Vagina (tissue), 2 donors: ENCODE data around the gene HERC4. TPM values are rescaled to one million over a fixed set of nuclear protein-coding genes. Genes with fewer than 3 reads are reported as not detected.

Source experiments
- DNase-seq, 2 donors: peaks; one replicate each; pipeline ENCODE4 v3.0.0-alpha.2; 2017; ENCODE audit errors: extremely low spot score in 2 of 2
- H3K27ac ChIP-seq: fragments of 200-600 bp; sonication (generic); one replicate; pipeline ENCODE4 v1.5.1; 2019
- H3K27me3 ChIP-seq: fragments of 200-600 bp; sonication (generic); one replicate; pipeline ENCODE4 v1.5.1; 2019
- H3K36me3 ChIP-seq, 2 donors: fragments of 200-600 bp; sonication (generic); one replicate each; pipeline ENCODE4 v1.5.1; 2017 to 2019
- H3K4me1 ChIP-seq: fragments of 200-600 bp; sonication (generic); one replicate; pipeline ENCODE4 v1.5.1; 2019
- H3K4me3 ChIP-seq, 2 donors: fragments of 200-600 bp; sonication (generic); 1 replicate in 1 of 2; 2 replicates in 1 of 2; pipeline ENCODE4 v1.5.1; 2016 to 2019
- H3K9me3 ChIP-seq: fragments of 200-600 bp; sonication (generic); one replicate; pipeline ENCODE4 v1.5.1; 2019
- POLR2A ChIP-seq, 2 donors: fragments of 450-650 bp; IDR thresholded peaks; one replicate each; pipeline ENCODE4 v1.6.1; 2017; ENCODE audit warnings: antibody characterized with exemption in 2 of 2, mild to moderate bottlenecking in 2 of 2, moderate library complexity in 2 of 2
- POLR2AphosphoS5 ChIP-seq, 2 donors: sonication (generic); formaldehyde crosslinking; IDR thresholded peaks; one replicate each; pipeline ENCODE4 v1.9.0; 2017; ENCODE audit warnings: antibody characterized with exemption in 2 of 2, mild to moderate bottlenecking in 2 of 2, low read depth in 1 of 2; ENCODE audit not compliant: insufficient read depth in 1 of 2
- intact Hi-C: fragments of 100-400 bp; cut with DNase I; formaldehyde crosslinking; loops from one replicate; pipeline ENCODE4 v1.15.1; 2023
- total RNA-seq: library from RNA; depleted of rRNA; stranded (reverse); fragments of >200 nt; gene quantifications from one replicate; pipeline ENCODE4 v1.2.3, GENCODE V29; 2016
- TF ChIP-seq, protein P1 (sequence below), 3 experiments: fragments of 450-650 bp in 2 of 3; fragments of 200-600 bp in 1 of 3; sonication (generic) in 1 of 3; IDR thresholded peaks; one replicate each; pipeline ENCODE4 v1.5.1; 2017 to 2019; ENCODE audit warnings: antibody characterized with exemption in 3 of 3, mild to moderate bottlenecking in 2 of 3, moderate library complexity in 2 of 3

The HERC4 gene
- total RNA-seq, 1 donor from 2014 or later, result 47.9 TPM

DNA sequence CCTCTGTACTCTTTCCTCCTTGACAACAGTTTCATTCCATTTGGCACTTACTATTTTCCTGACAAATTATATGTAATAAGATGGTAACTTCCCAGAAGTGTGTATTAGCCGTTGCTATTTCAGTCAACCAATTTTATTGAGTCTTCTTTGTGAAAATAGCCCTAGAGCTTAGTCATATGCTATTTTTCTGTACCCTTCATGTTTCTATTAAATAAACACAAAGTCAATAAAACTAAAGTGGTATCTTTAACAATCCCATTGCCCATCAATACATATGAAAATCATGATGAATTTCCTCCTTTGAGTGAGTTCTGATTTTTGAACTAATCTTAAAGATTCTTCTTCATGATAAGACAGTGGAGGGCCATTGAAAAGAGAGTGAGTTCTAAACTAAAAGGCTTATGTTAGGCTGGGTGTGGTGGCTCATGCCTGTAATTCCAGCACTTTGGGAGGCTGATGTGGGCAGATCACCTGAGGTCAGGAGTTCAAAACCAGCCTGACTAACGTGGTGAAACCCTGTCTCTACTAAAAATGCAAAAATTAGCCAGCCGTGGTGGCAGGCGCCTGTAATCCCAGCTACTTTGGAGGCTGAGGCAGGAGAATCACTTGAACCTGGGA, 28.3 kb upstream of the HERC4 start:
- Histone ChIP-seq H3K4me1 (no peaks in the 10 kb centered on the region), H3K4me3 (no peak overlapping the region), H3K27ac (no peak overlapping the region), H3K36me3 (no peaks in the 10 kb centered on the region), H3K27me3 (no peaks in the 10 kb centered on the region), H3K9me3 (no peaks in the 10 kb centered on the region)
- TF ChIP-seq POLR2AphosphoS5 (IDR thresholded peaks at IDR 0.05; ENCODE audit: insufficient read depth in 1 of 2, low read depth in 1 of 2), result no peak
- TF ChIP-seq, protein P1, sequence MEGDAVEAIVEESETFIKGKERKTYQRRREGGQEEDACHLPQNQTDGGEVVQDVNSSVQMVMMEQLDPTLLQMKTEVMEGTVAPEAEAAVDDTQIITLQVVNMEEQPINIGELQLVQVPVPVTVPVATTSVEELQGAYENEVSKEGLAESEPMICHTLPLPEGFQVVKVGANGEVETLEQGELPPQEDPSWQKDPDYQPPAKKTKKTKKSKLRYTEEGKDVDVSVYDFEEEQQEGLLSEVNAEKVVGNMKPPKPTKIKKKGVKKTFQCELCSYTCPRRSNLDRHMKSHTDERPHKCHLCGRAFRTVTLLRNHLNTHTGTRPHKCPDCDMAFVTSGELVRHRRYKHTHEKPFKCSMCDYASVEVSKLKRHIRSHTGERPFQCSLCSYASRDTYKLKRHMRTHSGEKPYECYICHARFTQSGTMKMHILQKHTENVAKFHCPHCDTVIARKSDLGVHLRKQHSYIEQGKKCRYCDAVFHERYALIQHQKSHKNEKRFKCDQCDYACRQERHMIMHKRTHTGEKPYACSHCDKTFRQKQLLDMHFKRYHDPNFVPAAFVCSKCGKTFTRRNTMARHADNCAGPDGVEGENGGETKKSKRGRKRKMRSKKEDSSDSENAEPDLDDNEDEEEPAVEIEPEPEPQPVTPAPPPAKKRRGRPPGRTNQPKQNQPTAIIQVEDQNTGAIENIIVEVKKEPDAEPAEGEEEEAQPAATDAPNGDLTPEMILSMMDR (IDR thresholded peaks at IDR 0.05), result no peak
- no peak for TF ChIP-seq POLR2A (IDR thresholded peaks at IDR 0.05)
- no peak for DNase-seq
- intact Hi-C loops, result no loop called here

DNA sequence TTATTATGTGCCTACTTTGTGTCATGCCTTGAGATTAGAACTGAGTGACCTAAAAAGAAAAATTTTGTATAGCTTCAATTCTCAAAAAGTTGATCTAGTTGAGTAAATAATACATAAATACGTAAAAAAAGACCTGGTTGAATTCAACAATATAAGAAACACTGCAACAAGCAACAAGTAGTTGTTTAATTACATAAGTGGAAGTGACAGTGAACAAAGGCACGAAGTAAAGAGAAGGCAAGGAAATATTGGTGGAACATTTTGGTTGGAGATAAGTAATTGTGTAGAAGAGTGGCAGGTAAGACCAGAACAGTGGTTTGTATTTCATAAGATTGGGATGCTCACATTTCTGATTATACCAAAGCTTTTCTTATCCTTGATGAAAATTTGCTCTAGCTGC, 26.0 kb upstream of the HERC4 start:
- Histone ChIP-seq H3K27ac (no peak overlapping the region), H3K27me3 (no peaks in the 10 kb centered on the region), H3K9me3 (no peaks in the 10 kb centered on the region), H3K4me1 (no peaks in the 10 kb centered on the region), H3K36me3 (no peaks in the 10 kb centered on the region), H3K4me3 (no peak overlapping the region)
- no peak for DNase-seq
- TF ChIP-seq, protein P1 (IDR thresholded peaks at IDR 0.05), result no peak
- TF ChIP-seq POLR2AphosphoS5 (IDR thresholded peaks at IDR 0.05; ENCODE audit: insufficient read depth in 1 of 2, low read depth in 1 of 2) (no peak), POLR2A (IDR thresholded peaks at IDR 0.05) (no peak)
- intact Hi-C loops, result no loop called here

DNA sequence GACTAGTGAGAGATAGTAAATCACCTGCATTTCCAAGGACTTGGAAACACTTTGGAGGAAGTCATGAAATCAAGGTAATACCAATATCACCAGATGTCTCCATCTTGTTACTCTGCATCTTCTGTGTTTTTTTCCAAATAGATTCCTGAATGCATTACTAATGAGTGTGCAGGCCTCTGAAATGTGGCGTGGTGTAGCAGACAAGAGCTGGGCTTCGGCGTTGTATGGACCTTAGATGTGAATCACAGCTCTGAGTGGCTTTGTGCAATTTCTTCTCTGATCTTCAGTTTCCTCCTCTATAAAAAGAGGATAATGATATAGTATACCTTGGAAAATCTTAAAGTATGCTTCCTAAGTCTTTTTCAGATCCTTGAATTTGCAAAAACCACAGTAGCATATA, 24.7 kb upstream of the HERC4 start:
- Histone ChIP-seq H3K36me3 (no peaks in the 10 kb centered on the region), H3K9me3 (no peaks in the 10 kb centered on the region), H3K4me3 (no peak overlapping the region), H3K27ac (no peak overlapping the region), H3K27me3 (no peaks in the 10 kb centered on the region), H3K4me1 (no peaks in the 10 kb centered on the region)
- no peak for TF ChIP-seq POLR2AphosphoS5 (IDR thresholded peaks at IDR 0.05; ENCODE audit: insufficient read depth in 1 of 2, low read depth in 1 of 2)
- no peak for TF ChIP-seq POLR2A (IDR thresholded peaks at IDR 0.05)
- TF ChIP-seq, protein P1 (IDR thresholded peaks at IDR 0.05), result no peak
- no peak for DNase-seq
- intact Hi-C loops, result no loop called here

DNA sequence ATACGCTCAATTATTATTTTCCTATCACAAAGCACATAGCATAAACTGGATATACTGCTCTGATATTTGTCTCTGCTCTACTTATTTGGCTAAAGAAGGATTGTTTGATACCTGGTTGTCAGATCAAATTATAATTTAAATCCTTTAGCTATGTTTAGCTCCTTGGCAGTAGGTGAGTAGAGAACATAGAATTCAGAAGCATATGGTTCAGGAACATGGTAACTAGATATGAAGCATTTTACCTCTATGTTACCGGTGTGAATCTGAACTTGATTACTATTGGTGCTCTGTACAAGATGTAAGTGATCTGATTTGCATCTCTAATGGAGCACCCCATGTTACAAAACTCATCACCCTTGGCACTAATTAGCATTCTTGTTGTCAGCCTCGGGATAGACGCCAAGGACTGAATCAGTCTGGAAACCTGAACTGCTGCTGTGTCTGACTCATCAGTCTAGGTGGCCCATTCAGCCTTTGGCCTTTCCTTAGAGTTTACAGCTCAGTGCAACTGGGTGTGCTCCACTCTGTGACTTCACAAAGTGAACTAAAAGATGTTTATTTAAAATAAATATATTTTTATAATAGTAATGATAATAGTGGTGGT, 21.9 kb upstream of the HERC4 start:
- TF ChIP-seq POLR2AphosphoS5 (IDR thresholded peaks at IDR 0.05; ENCODE audit: insufficient read depth in 1 of 2, low read depth in 1 of 2), result peak in 1 of 2 donors; percentile 80
- no peak for TF ChIP-seq POLR2A (IDR thresholded peaks at IDR 0.05)
- DNase-seq, result no peak
- no peak overlapping the region for H3K4me3 ChIP-seq

DNA sequence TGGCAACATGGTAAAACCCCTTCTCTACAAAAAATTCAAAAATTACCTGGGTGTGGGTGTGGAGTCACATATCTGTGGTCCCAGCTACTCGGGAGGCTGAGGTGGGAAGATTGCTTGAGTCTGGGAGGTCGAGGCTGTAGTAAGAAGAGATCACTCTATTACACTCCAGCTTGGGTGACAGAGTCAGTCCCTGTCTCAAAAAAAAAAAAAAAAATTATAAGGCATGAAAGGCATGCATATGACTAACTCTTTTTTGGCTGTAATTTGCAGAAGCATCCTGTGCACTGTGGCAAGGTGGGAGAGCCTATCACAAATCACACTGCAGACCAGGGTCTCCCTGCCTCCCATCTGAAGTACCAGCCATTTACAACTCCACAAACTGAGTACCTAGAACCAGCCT, 20.1 kb upstream of the HERC4 start:
- no peaks in the 10 kb centered on the region for H3K9me3 ChIP-seq
- H3K36me3 ChIP-seq, result no peaks in the 10 kb centered on the region
- no peak for DNase-seq
- H3K27ac ChIP-seq, result no peak overlapping the region
- H3K27me3 ChIP-seq, result no peaks in the 10 kb centered on the region
- TF ChIP-seq POLR2AphosphoS5 (IDR thresholded peaks at IDR 0.05; ENCODE audit: insufficient read depth in 1 of 2, low read depth in 1 of 2) (no peak), POLR2A (IDR thresholded peaks at IDR 0.05) (no peak)
- TF ChIP-seq, protein P1 (IDR thresholded peaks at IDR 0.05), result no peak
- intact Hi-C loops, result no loop called here
- H3K4me3 ChIP-seq, result no peak overlapping the region
- H3K4me1 ChIP-seq, result no peaks in the 10 kb centered on the region

More for the DNA sequence above, 21.9 kb upstream of the HERC4 start:
- H3K9me3 ChIP-seq, result no peaks in the 10 kb centered on the region
- no peaks in the 10 kb centered on the region for H3K27me3 ChIP-seq
- no peaks in the 10 kb centered on the region for H3K4me1 ChIP-seq
- no peaks in the 10 kb centered on the region for H3K36me3 ChIP-seq
- intact Hi-C loops, result no loop called here
- no peak overlapping the region for H3K27ac ChIP-seq
